GM18517 (cell line): Measurements from ENCODE around the gene MYZAP.

Experiments
- ATAC-seq: cut with Tn5 transposase; IDR thresholded peaks from one replicate; pipeline ENCODE4 v1.9.1; 2021; ENCODE audit warnings: mild to moderate bottlenecking, moderate library complexity; ENCODE audit not compliant: unreplicated experiment

The MYZAP gene

GRCh38 chr15:57655809-57656208 lies 64.1 kb downstream of the MYZAP start:
- ATAC-seq = no peak

GRCh38 chr15:57656434-57656833 lies 64.7 kb downstream of the MYZAP start:
- no peak for ATAC-seq

GRCh38 chr15:57657619-57658018 lies 65.9 kb downstream of the MYZAP start:
- no peak for ATAC-seq

- ATAC-seq = no peak
Observed at GRCh38 chr15:57662091-57662744, 70.5 kb downstream of the MYZAP start.

- ATAC-seq = no peak
Observed at GRCh38 chr15:57662802-57663201, 71.1 kb downstream of the MYZAP start.

GRCh38 chr15:57663262-57663661 lies 71.6 kb downstream of the MYZAP start:
- ATAC-seq = no peak

GRCh38 chr15:57665194-57665593 lies 73.5 kb downstream of the MYZAP start:
- ATAC-seq = no peak

GRCh38 chr15:57665939-57666338 lies 74.2 kb downstream of the MYZAP start:
- no peak for ATAC-seq

- ATAC-seq = no peak
Observed at GRCh38 chr15:57667171-57667849, 75.6 kb downstream of the MYZAP start.

- ATAC-seq = no peak
Observed at GRCh38 chr15:57668016-57668415, 76.3 kb downstream of the MYZAP start.

GRCh38 chr15:57671636-57672035 lies 79.9 kb downstream of the MYZAP start:
- no peak for ATAC-seq

- ATAC-seq = no peak
Observed at GRCh38 chr15:57675481-57676181, 83.9 kb downstream of the MYZAP start.

- ATAC-seq = no peak
Observed at GRCh38 chr15:57676585-57676984, 84.9 kb downstream of the MYZAP start.

GRCh38 chr15:57677204-57677603 lies 85.5 kb downstream of the MYZAP start:
- ATAC-seq = no peak

GRCh38 chr15:57680021-57680420 lies 88.3 kb downstream of the MYZAP start:
- ATAC-seq = no peak

GRCh38 chr15:57681011-57681410 lies 89.3 kb downstream of the MYZAP start:
- no peak for ATAC-seq

- ATAC-seq = no peak
Observed at GRCh38 chr15:57683481-57683880, 91.8 kb downstream of the MYZAP start.

- ATAC-seq = no peak
Observed at GRCh38 chr15:57684491-57685151, 92.9 kb downstream of the MYZAP start.

- no peak for ATAC-seq
Observed at GRCh38 chr15:57685306-57686095, 93.8 kb downstream of the MYZAP start.

- no peak for ATAC-seq
Observed at GRCh38 chr15:57686657-57687056, 95.0 kb downstream of the MYZAP start.
